GM12864 (cell line): ENCODE measurements around the gene JUND.

Source experiments
- DNase-seq: peaks from one replicate; pipeline ENCODE4 v3.0.0-alpha.2; 2011; ENCODE audit warnings: low read depth
- H3K4me3 ChIP-seq: 2 replicates; pipeline ENCODE4 v1.5.1; 2011; ENCODE audit warnings: mild to moderate bottlenecking, low read depth, low read length, control low read depth
- CTCF ChIP-seq: IDR thresholded peaks from 2 replicates; pipeline ENCODE4 v1.5.1; 2011; ENCODE audit warnings: low read depth, mild to moderate bottlenecking, moderate library complexity, low read length, control low read depth, inconsistent platforms; ENCODE audit errors: missing control alignments

Gene JUND

GRCh38 chr19:18274219-18274780, 7.1 kb downstream of the JUND start, which contains the start of gene IQCN:
TSS of gene IQCN (minus strand) at chr19:18274452. CDS start at chr19:18269478, 4,974 bp downstream.
- DNase-seq, result no peak
- no peak for TF ChIP-seq CTCF
- H3K4me3 ChIP-seq, result no peak within 1 kb of the TSS

GRCh38 chr19:18273561-18274218, 7.7 kb downstream of the JUND start:
- no peak overlapping the region for H3K4me3 ChIP-seq
- no peak for TF ChIP-seq CTCF
- DNase-seq, result no peak

- TF ChIP-seq CTCF, result no peak
- no peak for DNase-seq
- H3K4me3 ChIP-seq, result no peak overlapping the region
Observed at GRCh38 chr19:18271433-18271841, 10.0 kb downstream of the JUND start.

- TF ChIP-seq CTCF, result no peak
- no peak overlapping the region for H3K4me3 ChIP-seq
- no peak for DNase-seq
Observed at GRCh38 chr19:18270326-18270725, 11.1 kb downstream of the JUND start.

- H3K4me3 ChIP-seq, result no peak overlapping the region
- no peak for TF ChIP-seq CTCF
Observed at GRCh38 chr19:18269070-18269723, 12.2 kb downstream of the JUND start.

GRCh38 chr19:18266771-18267686, 14.4 kb downstream of the JUND start:
- no peak overlapping the region for H3K4me3 ChIP-seq
- TF ChIP-seq CTCF, result no peak
- no peak for DNase-seq

More at GRCh38 chr19:18269070-18269723, 12.2 kb downstream of the JUND start:
- no peak for DNase-seq
